Epithelial cell of esophagus (primary cell): ENCODE measurements around the gene UBXN10.

Experiments
- DNase-seq: peaks from one replicate; pipeline ENCODE4 v3.0.0; 2010; ENCODE audit warnings: low read depth
- H3K4me3 ChIP-seq: 2 replicates; pipeline ENCODE4 v1.5.1; 2011; ENCODE audit warnings: mild to moderate bottlenecking, low read length, control low read depth
- TF ChIP-seq, protein P1 (sequence below): IDR thresholded peaks from 2 replicates; pipeline ENCODE4 v1.5.1; 2011; ENCODE audit warnings: low read depth, mild to moderate bottlenecking, low read length, control low read depth, inconsistent platforms; ENCODE audit not compliant: insufficient read depth; ENCODE audit errors: missing control alignments

The UBXN10 gene

DNA sequence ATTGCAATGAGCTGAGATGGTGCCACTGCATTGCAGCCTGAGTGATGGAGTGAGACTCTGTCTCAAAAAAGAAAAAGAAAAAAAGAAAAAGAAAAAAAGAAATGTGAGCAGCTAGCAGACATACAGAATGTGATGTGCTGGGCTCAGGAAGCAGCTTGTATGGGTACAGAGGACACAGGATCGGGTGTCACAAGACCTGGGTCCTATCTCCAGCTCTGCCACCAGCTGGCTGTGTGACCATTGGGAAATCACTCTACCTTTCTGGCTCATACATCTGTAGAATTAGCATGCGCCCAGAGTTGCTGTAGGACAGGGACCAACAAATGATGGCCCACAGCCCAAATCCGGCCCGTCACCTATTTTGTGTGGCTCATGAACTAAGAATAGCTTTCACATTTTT is 3.8 kb downstream of the UBXN10 start:
- TF ChIP-seq, protein P1, sequence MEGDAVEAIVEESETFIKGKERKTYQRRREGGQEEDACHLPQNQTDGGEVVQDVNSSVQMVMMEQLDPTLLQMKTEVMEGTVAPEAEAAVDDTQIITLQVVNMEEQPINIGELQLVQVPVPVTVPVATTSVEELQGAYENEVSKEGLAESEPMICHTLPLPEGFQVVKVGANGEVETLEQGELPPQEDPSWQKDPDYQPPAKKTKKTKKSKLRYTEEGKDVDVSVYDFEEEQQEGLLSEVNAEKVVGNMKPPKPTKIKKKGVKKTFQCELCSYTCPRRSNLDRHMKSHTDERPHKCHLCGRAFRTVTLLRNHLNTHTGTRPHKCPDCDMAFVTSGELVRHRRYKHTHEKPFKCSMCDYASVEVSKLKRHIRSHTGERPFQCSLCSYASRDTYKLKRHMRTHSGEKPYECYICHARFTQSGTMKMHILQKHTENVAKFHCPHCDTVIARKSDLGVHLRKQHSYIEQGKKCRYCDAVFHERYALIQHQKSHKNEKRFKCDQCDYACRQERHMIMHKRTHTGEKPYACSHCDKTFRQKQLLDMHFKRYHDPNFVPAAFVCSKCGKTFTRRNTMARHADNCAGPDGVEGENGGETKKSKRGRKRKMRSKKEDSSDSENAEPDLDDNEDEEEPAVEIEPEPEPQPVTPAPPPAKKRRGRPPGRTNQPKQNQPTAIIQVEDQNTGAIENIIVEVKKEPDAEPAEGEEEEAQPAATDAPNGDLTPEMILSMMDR: no peak
- DNase-seq: no peak
- no peak overlapping the region for H3K4me3 ChIP-seq

DNA sequence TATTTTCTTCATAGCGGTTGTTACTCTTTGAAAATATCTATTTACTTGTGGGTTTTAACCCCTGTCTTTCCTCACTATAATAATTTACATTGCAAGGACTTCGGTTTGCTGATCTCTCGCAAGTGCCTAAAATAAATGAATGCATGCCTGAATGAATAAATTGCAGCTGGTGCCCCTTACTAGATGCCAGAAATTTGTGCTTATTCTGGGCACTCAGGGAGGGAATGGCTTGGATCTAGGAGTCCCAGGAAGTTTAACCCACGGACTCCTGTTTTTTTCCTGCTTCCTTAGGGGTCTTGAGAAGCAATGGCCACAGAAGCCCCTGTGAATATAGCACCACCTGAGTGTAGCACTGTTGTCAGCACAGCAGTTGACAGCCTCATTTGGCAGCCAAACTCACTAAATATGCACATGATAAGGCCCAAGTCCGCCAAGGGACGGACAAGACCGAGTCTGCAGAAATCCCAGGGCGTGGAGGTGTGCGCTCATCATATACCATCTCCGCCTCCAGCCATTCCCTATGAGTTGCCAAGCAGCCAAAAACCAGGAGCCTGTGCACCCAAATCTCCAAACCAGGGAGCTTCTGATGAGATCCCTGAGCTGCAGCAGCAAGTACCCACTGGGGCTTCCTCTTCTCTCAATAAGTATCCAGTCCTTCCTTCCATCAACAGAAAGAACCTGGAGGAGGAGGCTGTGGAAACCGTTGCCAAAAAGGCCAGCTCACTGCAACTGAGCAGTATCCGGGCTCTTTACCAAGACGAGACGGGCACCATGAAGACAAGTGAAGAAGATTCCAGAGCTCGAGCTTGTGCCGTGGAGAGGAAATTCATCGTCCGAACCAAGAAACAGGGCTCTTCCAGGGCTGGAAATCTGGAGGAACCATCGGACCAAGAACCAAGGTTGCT is 4.6 kb downstream of the UBXN10 start:
- TF ChIP-seq, protein P1: no peak
- no peak for DNase-seq
- H3K4me3 ChIP-seq: no peak overlapping the region

DNA sequence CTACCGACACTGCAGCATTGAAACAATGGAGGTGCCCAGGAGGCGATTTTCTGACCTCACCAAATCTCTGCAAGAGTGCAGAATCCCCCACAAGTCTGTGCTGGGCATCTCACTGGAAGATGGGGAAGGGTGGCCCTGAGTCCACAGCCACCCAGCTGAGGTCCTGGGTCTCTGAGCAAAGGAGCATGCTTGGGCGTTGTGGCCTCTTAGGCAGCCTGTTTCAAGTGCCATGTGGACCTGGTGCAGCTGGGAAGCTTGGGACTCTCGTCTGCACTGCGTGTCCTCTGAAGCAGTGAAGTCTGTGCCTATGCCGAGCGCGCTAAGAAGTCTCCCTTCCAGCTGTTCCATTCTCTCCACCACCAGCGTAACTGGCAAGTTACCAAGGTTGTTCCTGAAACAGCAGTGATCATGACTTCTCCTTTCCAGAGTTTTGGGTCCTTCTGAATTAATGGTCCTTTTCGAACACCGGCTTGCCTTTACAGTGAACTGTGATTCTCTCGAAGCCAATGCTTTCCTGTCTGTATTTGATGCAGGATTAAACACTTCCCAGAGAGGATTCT is 5.5 kb downstream of the UBXN10 start:
- no peak overlapping the region for H3K4me3 ChIP-seq
- DNase-seq: no peak
- TF ChIP-seq, protein P1: no peak

DNA sequence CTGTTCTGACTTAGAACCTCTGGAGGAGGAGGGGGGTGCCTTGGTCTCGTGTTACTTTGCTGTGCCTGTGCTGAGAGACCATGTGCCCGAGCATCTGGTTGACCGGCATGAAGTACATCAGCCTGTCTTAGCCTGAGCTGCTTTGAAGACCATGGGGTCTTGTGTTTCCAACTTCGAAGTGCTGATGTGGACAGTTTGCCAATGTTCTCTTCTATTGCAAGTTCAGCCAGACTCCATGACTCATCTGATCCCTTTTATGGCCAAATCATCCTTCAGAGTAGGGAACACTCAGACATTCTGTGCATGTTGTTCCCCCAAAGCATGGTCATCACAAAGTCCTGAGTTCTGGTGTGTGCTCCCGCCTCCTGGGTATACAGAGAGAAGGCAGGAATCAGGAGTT is 6.5 kb downstream of the UBXN10 start:
- H3K4me3 ChIP-seq: no peak overlapping the region
- TF ChIP-seq, protein P1: no peak
- peak; percentile 33 for DNase-seq

DNA sequence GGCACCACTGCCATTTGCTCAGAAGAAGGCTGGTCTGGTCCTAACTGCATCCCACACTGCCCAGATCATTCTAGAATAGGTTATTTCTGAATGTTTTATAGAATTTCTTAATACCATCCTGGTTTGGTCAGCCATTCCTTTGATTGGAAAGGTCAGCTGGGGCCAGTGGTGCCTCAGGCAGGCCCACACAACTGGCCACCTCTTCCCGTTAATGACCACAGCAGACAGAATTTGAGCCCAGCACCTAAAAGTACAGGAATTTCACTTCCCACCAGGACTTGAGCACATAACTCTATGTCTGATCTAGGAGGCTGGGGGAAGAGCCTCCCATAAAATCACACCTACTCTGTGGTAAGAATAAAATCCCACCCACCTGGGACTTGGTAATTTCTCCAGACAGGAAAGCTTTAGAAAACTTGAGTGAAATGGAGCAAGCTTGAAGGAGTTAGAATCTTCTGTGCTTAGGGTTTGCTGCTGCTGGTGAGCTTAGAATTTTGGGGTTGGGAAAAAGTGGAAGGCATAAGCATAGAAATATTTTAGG is 7.0 kb downstream of the UBXN10 start:
- H3K4me3 ChIP-seq: no peak overlapping the region
- no peak for DNase-seq
- TF ChIP-seq, protein P1: no peak

DNA sequence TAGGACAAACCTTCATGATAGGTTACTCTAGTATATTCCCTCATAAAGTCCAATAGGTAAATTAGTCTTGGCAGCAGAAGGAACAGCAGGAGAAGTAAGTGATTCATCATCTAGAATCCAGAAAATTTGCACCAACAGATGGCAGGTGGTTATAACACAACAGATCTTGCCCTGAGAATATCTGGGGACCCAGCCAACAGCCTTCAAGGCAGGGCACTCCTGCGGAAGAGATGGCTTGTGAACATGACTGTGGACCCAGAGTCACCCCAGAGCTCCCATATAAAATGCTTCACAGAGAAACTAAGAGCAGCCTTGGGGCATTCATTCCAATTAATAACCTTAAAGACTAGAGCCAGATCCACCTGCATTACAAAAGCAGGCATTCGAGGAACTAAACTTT is 8.3 kb downstream of the UBXN10 start:
- no peak overlapping the region for H3K4me3 ChIP-seq
- peak; percentile 27 for DNase-seq
- TF ChIP-seq, protein P1: no peak
